ACC112 (cell line): Measurements from ENCODE around the gene MPZL1.

Source experiments
- H2AFZ ChIP-seq: fragments of 200-600 bp; sonication (generic); one replicate; pipeline ENCODE4 v1.6.0; 2017; ENCODE audit warnings: antibody characterized with exemption, low read length; ENCODE audit not compliant: unreplicated experiment
- H3K27ac ChIP-seq: fragments of 200-600 bp; sonication (generic); 2 replicates; pipeline ENCODE4 v1.5.1; 2014; ENCODE audit warnings: low read depth, mild to moderate bottlenecking, antibody characterized with exemption, low read length, moderate library complexity
- H3K27me3 ChIP-seq: fragments of 200-600 bp; sonication (generic); 2 replicates; pipeline ENCODE4 v1.6.1; 2014; ENCODE audit warnings: mild to moderate bottlenecking, antibody characterized with exemption, low read length, moderate library complexity, mixed read lengths; ENCODE audit not compliant: insufficient read depth
- H3K36me3 ChIP-seq: fragments of 200-600 bp; sonication (generic); 2 replicates; pipeline ENCODE4 v1.6.1; 2016; ENCODE audit warnings: mild to moderate bottlenecking, antibody characterized with exemption, low read length, moderate library complexity, mixed read lengths; ENCODE audit not compliant: insufficient read depth
- H3K4me1 ChIP-seq: fragments of 200-600 bp; sonication (generic); one replicate; pipeline ENCODE4 v1.6.1; 2016; ENCODE audit warnings: low read length, mixed read lengths; ENCODE audit not compliant: insufficient read depth, unreplicated experiment, control insufficient read depth
- H3K4me3 ChIP-seq: fragments of 200-600 bp; sonication (generic); 2 replicates; pipeline ENCODE4 v1.5.1; 2014; ENCODE audit warnings: mild to moderate bottlenecking, low read depth, low read length
- H3K79me2 ChIP-seq: fragments of 200-600 bp; sonication (generic); one replicate; pipeline ENCODE4 v1.6.0; 2016; ENCODE audit warnings: low read length; ENCODE audit not compliant: control insufficient read depth, unreplicated experiment, insufficient read depth

MPZL1 gene

DNA sequence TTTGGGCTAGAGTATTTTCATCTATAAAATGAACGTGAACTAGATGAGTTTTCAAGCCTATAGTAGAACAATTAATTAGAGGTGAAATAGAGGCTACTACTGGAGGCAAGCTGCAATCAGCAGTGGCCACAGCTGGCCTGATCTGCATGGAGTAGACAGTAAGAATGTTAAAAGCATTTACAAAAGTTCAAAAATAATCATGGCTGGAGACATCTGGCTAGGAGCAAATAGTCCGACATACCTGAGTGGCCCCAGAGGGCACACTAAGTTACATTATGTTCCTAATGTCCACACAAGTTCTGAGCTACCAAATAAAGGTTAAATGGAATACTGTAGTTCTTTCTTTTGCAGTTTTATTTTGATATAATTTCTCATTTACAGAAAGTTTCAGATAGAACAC is 28.0 kb downstream of the MPZL1 start:
- Histone ChIP-seq H3K4me1 (peaks cover 66% of the 10 kb centered on the region), H2AFZ (no peak overlapping the region), H3K27me3 (no peaks in the 10 kb centered on the region), H3K27ac (no peak overlapping the region), H3K4me3 (peak overlapping the region; percentile 8; the same call in 1 of the 2 replicates), H3K36me3 (no peaks in the 10 kb centered on the region), H3K79me2 (peaks cover 89% of the 10 kb centered on the region)

DNA sequence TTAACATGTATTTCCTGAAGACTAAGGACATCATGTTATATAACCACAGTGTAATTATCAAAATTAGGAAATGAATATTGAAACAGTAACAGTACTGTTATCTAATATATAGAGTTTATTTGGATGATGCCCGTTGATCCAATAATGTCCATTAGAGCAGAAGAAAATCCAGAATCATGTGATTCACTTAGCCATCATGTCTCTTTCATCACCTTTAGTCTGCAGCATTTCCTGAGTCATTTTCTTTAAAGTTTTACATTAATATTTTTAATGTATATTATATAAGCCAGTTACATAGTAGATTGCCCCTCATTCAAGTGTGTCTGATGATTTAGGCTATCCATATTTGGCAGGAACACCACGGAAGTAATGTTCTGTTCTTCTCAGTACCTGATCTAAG is 28.9 kb downstream of the MPZL1 start:
- Histone ChIP-seq H3K4me1 (peaks cover 66% of the 10 kb centered on the region), H3K4me3 (no peak overlapping the region), H3K27ac (no peak overlapping the region; the same call in 1 of the 2 replicates), H2AFZ (no peak overlapping the region), H3K36me3 (no peaks in the 10 kb centered on the region), H3K27me3 (no peaks in the 10 kb centered on the region), H3K79me2 (peaks cover 90% of the 10 kb centered on the region)

DNA sequence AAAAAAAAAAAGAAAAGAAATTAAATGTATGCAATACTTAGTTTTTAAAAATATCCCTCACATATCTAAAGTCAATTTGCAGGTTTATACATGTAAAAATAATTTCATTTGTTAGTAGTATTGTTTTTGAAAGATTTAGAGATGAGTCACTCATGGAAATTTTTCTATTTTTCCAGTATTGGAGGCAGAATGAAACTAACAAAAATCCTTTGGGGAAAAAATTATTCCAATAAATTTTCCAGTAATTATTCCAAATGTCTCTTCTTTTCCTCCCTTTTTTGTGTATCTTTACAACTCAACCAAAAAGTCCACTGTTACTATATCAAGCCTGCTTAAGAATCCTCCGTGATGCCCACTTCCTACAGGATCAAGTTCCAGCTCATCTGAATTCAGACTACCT is 29.9 kb downstream of the MPZL1 start:
- Histone ChIP-seq H3K36me3 (no peaks in the 10 kb centered on the region), H3K27me3 (no peaks in the 10 kb centered on the region), H3K79me2 (peaks cover 88% of the 10 kb centered on the region), H3K4me3 (peak overlapping the region; percentile 52; the same call in 1 of the 2 replicates), H3K27ac (peak overlapping the region; percentile 79), H3K4me1 (peaks cover 60% of the 10 kb centered on the region), H2AFZ (no peak overlapping the region)

DNA sequence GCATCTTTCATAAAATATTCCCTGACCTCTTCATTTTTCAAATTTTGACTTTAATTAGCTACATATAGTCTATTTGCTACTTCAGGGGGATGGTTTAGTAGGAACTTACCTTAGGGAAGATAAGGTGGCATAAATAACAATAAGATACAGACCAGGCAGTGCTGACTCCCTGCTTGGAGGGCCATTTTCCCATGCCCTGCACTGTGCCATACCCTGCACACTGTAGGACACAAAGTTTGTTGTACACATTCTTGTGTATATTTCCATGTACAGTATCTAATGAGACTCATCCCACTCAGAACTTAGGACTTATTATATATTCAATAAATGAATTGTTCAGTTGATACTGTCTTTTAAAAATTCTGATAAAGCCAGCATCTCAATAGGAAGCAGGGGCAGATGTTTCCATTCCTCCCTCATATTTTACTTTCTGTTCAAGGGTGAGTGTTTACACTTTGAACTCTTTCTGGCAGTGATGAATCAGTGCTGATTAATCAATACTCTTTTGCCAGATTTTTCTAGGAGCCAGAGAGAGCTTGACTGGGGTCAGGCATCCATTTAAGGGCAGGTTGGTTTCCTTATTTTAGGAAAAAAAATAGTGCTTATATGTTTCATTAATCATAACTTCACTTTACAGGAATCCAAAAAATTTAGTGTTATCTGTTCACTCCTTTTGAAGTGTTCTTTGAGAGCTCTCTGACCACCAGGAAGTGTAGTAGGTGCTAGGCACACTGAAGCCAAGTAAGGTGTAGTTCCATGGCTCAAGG is 30.6 kb downstream of the MPZL1 start:
- Histone ChIP-seq H2AFZ (no peak overlapping the region), H3K27me3 (no peaks in the 10 kb centered on the region), H3K36me3 (no peaks in the 10 kb centered on the region), H3K79me2 (peaks cover 87% of the 10 kb centered on the region), H3K27ac (peak overlapping the region; percentile 79), H3K4me3 (peak overlapping the region; percentile 52), H3K4me1 (peaks cover 58% of the 10 kb centered on the region)

DNA sequence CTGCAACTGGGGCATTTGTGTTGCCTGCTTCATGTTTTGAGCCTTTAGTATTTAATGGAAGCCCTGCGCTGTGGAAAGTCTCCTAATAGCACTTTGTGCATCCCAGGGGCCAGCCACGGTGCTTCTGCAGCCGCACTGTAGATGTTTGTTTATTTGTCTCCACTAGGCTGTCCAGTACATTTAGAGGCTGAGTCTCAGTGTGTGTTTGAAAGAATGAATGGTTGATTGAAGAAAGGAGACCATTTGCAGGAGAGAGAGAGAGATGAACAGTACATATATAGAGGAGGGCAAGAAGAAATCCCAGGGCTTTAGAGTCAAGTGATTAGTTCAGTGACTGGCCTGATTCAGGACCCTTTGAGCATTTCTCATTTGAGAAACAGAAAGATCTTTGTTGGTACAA is 33.9 kb downstream of the MPZL1 start:
- Histone ChIP-seq H3K36me3 (peaks cover 6% of the 10 kb centered on the region; the same call in 1 of the 2 replicates), H3K79me2 (peaks cover 85% of the 10 kb centered on the region), H3K4me3 (no peak overlapping the region), H3K27ac (no peak overlapping the region), H3K27me3 (no peaks in the 10 kb centered on the region), H3K4me1 (peaks cover 31% of the 10 kb centered on the region), H2AFZ (no peak overlapping the region)

DNA sequence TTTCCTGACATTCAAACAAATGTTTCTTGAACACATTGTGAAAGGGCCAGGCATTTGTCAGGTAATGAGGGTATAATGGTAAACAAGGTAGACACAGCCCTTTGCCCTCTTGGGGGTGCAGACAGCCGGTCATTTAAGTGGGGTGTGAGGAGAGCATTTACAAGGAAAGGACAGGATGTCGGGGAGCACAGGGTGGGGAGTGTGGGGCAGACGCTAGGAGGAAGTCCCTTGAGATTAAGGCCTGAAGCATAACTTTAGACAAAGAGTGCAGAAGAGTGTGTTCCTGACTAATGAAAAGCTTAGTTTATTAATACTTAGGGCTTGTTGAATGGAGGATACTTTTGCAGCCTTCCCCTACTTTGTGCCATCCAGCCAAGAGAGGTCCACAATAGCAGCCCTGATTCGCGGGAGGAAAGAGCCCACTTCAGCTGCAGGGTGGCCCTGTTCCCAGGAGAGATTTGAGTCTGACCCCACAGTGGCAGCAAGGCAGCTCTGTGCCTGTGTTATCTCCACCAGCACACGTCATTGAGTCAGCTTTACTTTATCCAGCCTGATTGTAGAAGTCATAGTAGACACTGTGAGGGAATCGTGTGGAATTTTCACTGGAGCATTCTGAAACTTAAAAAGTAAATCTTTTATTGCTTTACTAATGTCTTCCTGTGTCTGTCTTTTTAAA is 35.1 kb downstream of the MPZL1 start:
- Histone ChIP-seq H2AFZ (no peak overlapping the region), H3K79me2 (peaks cover 87% of the 10 kb centered on the region), H3K4me1 (peaks cover 26% of the 10 kb centered on the region), H3K27me3 (no peaks in the 10 kb centered on the region), H3K27ac (no peak overlapping the region), H3K36me3 (peaks cover 6% of the 10 kb centered on the region; the same call in 1 of the 2 replicates), H3K4me3 (no peak overlapping the region)

DNA sequence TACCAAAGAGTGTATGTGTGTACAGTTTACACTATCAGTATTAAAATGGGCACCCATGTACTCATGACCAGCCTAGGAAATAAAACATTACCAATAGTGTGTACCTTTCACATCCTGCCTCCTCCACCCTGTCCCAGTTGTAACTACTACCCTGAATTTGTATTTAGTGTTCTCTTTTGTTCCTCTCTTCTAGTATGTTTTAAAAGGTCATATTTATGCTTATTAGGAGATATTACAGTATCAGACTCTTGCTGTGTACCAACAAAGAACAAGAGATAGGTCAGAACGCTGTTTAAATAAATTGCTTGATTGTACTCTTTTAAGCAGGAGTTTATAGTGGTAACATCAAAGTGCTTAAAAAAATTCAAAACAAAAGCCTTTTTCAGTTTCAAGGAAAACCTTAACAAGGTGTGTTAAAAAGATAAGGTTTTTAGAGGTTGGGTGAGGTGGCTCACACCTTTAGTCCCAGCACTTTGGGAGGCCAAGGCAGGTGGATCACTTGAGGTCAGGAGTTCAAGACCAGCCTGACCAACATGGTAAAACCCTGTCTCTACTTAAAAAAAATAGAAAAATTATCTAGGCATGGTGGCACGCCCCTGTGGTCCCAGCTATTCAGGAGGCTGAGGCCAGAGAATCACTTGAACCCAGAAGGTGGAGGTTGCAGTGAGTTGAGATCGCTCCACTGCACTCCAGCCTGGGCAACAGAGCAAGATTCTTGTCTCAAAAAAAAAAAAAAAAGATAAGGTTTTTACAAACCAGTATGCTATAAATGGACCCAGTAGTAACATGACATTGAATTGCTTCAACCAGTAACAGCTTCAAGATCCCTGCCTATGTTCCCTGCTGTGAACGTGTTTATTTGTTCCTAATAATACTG is 35.9 kb downstream of the MPZL1 start:
- peaks cover 89% of the 10 kb centered on the region for H3K79me2 ChIP-seq
- no peak overlapping the region for H3K4me3 ChIP-seq
- H3K27me3 ChIP-seq: no peaks in the 10 kb centered on the region
- peaks cover 18% of the 10 kb centered on the region for H3K4me1 ChIP-seq
- H3K36me3 ChIP-seq: peaks cover 6% of the 10 kb centered on the region; the same call in 1 of the 2 replicates
- no peak overlapping the region for H2AFZ ChIP-seq
- no peak overlapping the region for H3K27ac ChIP-seq

DNA sequence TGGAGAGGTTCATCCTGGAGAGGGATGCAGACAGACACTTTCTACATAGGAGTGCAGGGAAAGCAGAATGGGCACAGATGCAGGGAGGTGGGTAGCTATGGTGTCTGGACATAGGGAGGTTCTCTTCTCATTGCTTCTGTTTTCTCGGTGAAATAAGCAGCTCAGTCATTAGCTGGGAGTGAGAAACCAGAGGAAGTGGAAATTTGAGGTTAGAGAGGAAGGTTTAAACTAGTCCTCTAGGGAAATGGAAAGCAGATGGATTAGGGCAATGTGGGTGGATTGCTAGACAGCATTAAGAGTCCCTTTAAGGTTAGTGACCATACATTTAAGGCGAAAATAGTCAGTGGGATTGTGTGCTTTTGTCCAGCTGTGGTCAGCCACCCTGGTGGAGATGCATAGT is 39.6 kb downstream of the MPZL1 start:
- H3K27ac ChIP-seq: no peak overlapping the region
- peaks cover 6% of the 10 kb centered on the region for H3K36me3 ChIP-seq
- H3K27me3 ChIP-seq: no peaks in the 10 kb centered on the region
- no peak overlapping the region for H3K4me3 ChIP-seq
- H3K4me1 ChIP-seq: peaks cover 11% of the 10 kb centered on the region
- H2AFZ ChIP-seq: no peak overlapping the region
- peaks cover 72% of the 10 kb centered on the region for H3K79me2 ChIP-seq

DNA sequence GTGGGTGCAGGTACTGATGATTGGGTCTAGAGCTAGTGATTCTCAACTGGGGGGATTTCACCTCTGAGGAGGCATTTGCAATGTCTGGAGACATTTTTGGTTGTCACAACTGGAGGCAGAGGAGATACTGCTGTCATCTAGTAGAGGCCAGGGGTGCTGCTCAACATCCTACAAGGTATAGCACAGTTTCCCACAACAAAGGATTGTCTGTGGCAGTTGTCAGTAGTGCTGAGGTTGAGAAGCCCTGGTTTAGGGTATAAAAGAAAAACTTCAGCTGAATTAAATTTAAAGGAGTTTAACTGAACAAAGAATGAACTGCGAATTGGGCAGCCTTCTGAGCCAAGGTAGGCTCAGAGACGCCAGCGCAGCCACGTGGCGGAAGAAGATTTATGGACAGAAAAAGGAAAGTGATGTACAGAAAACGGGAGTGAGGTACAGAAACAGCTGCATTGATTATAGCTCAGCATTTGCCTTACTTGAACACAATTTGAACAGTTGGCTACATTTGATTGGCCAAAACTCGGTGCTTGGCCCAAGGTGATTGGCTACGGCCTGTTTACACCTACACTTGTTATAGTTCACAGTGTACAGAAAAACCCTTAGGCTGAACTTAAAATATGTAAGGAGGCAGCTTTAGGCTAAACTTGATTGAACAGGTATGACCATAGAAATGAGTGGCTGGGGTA is 40.4 kb downstream of the MPZL1 start:
- H3K27ac ChIP-seq: no peak overlapping the region
- H3K4me1 ChIP-seq: peaks cover 4% of the 10 kb centered on the region
- no peak overlapping the region for H3K4me3 ChIP-seq
- H3K36me3 ChIP-seq: peaks cover 6% of the 10 kb centered on the region
- H3K79me2 ChIP-seq: peaks cover 65% of the 10 kb centered on the region
- no peak overlapping the region for H2AFZ ChIP-seq
- H3K27me3 ChIP-seq: no peaks in the 10 kb centered on the region
